Measurements from ENCODE around the gene CA6.
"Not testable (repeated sequence)": the region's sequence is repeated elsewhere in the genome, so short reads cannot be mapped to it uniquely, and the experiment has no call there.

DNA sequence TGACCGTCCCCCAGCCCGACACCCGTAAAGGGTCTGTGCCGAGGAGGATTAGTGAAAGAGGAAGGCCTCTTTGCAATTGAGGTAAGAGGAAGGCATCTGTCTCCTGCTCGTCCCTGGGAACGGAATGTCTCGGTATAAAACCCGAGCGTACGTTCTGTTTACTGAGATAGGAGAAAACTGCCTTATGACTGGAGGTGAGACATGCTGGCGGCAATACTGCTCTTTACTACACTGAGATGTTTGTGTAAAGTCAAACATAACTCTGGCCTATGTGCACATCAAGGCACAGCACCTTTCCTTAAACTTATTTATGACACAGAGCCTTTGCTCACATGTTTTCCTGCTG, 56.5 kb downstream of the CA6 start:
- TF ChIP-seq, protein P1, sequence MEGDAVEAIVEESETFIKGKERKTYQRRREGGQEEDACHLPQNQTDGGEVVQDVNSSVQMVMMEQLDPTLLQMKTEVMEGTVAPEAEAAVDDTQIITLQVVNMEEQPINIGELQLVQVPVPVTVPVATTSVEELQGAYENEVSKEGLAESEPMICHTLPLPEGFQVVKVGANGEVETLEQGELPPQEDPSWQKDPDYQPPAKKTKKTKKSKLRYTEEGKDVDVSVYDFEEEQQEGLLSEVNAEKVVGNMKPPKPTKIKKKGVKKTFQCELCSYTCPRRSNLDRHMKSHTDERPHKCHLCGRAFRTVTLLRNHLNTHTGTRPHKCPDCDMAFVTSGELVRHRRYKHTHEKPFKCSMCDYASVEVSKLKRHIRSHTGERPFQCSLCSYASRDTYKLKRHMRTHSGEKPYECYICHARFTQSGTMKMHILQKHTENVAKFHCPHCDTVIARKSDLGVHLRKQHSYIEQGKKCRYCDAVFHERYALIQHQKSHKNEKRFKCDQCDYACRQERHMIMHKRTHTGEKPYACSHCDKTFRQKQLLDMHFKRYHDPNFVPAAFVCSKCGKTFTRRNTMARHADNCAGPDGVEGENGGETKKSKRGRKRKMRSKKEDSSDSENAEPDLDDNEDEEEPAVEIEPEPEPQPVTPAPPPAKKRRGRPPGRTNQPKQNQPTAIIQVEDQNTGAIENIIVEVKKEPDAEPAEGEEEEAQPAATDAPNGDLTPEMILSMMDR (IDR thresholded peaks at IDR 0.05) = not testable (repeated sequence)
- not testable (repeated sequence) for TF ChIP-seq EZH2 (IDR thresholded peaks at IDR 0.05)
